ENCODE measurements around the gene CAPN14.

Gene CAPN14

DNA sequence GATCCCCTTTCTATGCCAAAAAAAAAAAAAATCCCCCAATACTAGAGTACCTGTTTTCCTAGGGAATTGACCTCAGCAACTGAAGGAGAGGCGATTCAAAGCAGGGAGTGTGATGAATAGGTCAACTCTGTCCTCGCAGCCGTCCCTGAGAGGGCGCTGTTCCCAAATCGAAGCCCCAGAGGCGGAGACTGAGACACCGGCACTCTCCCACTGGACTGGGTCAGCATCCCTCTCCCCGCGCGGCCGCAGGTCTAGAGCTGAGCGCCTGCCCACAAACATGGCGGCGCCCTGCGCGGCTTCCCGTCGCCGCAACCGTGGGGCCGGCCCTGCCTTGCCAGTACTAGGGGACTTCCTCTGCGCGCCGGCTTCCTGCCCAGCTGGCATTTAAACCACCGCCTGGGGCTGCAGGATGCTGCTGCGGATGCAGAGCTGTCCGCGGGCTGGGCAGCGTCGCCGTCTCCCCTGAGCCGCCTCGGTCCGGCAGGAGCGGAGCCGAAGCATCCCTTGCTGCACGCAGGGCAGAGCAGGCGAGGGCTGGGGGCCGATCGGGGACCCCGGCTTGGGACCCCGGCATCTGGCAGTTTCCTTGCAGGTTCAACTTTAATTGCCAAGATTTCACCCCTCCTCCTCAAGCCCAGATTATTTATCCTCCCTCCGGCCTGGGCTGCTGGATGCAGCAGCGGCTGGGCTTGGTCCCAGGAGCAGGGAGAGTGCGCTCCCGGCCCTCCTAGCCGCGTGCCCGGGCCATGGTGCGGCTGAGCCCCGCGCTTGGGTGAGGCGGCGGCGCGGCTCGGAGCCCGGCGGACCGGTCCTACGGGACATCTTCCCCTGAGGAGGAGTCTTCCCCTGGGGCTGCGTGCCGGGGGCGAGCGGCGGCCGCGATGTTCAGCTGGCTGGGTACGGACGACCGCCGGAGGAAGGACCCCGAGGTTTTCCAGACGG, 16.7 kb upstream of the CAPN14 start, which contains the start of gene EHD3:
Gene EHD3 (plus strand): TSS at position 412 of the 942 bp plus-strand sequence. CDS start 470 bp downstream, at position 882.
- DNase-seq (ENCODE audit: low spot score) = peak; percentile 87
- in situ Hi-C loops (cut with MboI; ENCODE audit: low pct_unique_long_range_greater_than_20kb, low sequenced_read_pairs, unreplicated experiment) = no loop called here
- TF ChIP-seq, protein P1, sequence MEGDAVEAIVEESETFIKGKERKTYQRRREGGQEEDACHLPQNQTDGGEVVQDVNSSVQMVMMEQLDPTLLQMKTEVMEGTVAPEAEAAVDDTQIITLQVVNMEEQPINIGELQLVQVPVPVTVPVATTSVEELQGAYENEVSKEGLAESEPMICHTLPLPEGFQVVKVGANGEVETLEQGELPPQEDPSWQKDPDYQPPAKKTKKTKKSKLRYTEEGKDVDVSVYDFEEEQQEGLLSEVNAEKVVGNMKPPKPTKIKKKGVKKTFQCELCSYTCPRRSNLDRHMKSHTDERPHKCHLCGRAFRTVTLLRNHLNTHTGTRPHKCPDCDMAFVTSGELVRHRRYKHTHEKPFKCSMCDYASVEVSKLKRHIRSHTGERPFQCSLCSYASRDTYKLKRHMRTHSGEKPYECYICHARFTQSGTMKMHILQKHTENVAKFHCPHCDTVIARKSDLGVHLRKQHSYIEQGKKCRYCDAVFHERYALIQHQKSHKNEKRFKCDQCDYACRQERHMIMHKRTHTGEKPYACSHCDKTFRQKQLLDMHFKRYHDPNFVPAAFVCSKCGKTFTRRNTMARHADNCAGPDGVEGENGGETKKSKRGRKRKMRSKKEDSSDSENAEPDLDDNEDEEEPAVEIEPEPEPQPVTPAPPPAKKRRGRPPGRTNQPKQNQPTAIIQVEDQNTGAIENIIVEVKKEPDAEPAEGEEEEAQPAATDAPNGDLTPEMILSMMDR (IDR thresholded peaks at IDR 0.05; ENCODE audit: extremely low read depth, insufficient read depth, missing control alignments) = peak; percentile 53

DNA sequence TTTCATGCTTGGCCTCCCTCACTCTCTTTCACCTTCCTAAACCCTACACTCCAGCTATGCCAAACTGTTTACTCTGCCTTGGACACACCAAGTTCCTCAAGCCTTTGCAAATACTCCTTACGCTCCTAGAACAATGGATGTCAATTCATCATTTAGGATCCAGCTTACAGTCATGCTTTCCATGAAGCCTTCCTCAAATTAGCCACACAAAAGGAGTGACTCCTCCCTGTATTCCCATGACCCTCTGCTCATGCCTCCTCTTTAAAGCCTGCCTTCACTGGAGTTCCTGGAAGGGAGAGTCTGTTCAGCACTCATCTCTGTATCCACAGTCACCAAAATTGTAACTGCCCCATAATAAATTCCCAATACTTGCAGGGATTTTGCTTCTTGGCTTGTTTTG, 15.9 kb upstream of the CAPN14 start:
- TF ChIP-seq, protein P1 (IDR thresholded peaks at IDR 0.05; ENCODE audit: extremely low read depth, insufficient read depth, missing control alignments) = no peak
- in situ Hi-C loops (cut with MboI; ENCODE audit: low pct_unique_long_range_greater_than_20kb, low sequenced_read_pairs, unreplicated experiment) = no loop called here
- DNase-seq (ENCODE audit: low spot score) = no peak

DNA sequence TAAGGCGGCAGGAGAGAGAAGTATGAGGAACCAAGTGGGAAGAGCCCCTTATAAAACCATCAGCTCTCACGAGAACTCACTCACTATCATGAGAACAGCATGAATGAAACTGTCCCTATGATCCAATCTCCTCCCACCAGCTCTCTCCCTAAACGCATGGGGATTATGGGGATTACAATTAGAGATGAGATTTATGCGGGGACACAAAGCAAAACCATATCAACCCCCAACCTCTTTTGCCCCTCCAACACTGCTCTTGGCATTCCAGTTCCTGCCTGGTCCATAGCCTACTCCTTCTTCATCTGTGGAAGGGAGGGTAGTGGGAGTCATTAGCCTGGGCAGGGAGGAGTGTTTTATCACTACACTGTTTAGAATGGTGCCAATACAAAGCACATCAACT, 15.3 kb upstream of the CAPN14 start:
- DNase-seq (ENCODE audit: low spot score) = no peak

DNA sequence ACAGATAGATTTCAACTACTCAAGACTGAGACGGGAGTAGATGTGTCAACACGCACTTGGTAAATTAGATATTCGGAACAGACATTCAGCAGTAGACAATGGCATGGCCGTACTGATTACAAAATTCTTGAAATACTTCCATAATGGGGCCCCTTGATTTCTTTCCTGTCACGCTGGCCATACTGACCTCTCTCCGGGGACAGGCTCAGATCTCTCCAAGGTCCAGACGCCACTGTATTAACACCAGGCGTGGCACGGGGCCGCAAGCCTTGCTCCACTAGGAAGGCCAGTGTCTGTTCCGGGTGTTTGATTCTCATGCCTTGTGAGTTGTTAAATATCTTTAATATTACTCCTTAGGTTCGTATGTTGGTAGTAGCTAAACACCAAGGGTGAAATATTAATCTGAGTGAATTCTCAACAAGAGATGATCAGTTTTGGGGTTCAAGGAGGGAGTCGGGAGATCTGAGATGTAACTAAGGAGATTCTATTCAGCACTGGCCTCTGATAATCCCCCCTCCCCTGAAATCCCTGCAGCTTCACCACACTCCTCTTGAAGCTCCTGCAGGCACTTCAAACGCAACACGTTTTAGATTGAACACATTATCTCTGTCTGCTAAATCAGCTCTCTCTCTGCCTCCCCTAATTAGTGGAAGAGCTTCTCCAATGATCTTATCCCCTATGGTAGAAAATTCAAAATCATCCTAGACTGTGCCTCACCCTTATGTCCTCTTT, 14.4 kb upstream of the CAPN14 start:
- TF ChIP-seq, protein P1 (IDR thresholded peaks at IDR 0.05; ENCODE audit: extremely low read depth, insufficient read depth, missing control alignments) = no peak

More for the DNA sequence above, 15.3 kb upstream of the CAPN14 start:
- TF ChIP-seq, protein P1 (IDR thresholded peaks at IDR 0.05; ENCODE audit: extremely low read depth, insufficient read depth, missing control alignments) = no peak
- in situ Hi-C loops (cut with MboI; ENCODE audit: low pct_unique_long_range_greater_than_20kb, low sequenced_read_pairs, unreplicated experiment) = no loop called here

DNA sequence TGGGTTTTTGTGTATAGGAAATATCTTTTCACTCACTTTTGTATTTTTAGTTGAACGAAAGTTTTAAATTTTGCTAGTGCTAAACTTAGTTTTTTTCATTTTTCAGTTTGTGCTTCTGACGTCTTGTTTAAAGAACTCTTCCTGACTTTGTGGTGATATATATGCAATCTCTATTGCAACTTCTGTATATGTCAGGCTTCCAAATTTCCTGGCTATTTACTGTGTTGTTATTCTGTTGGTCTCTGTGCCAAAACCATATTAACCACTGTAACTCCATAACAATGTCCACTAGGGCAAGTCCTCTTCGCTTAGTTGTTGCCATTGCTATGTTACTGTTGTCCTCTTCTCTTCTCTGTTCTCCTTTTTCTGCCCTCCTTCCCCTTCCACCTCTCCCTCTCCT, 13.4 kb upstream of the CAPN14 start:
- in situ Hi-C loops (cut with MboI; ENCODE audit: low pct_unique_long_range_greater_than_20kb, low sequenced_read_pairs, unreplicated experiment) = no loop called here
- no peak for DNase-seq (ENCODE audit: low spot score)
- TF ChIP-seq, protein P1 (IDR thresholded peaks at IDR 0.05; ENCODE audit: extremely low read depth, insufficient read depth, missing control alignments) = no peak

More for the DNA sequence above, 14.4 kb upstream of the CAPN14 start:
- in situ Hi-C loops (cut with MboI; ENCODE audit: low pct_unique_long_range_greater_than_20kb, low sequenced_read_pairs, unreplicated experiment) = no loop called here
- no peak for DNase-seq (ENCODE audit: low spot score)

DNA sequence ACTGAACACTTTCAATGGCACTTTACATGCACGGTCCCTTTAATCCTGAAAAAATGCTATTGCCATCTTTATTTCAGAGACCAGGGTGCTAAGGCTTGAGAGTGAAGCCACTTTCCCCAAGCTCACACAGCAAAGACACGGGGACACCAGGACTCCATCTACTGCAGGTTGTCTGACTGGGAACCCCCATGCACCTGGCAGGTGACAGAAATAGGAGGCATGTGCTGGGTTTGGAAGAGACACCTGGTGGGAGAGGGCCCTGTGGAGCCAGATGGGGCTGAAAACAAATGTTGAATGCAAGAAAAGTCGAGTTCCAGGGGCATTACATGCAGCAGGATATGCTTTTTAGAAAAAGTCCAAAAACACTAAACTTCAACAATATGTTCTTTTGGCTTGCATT, 11.4 kb upstream of the CAPN14 start:
- no peak for DNase-seq (ENCODE audit: low spot score)
- in situ Hi-C loops (cut with MboI; ENCODE audit: low pct_unique_long_range_greater_than_20kb, low sequenced_read_pairs, unreplicated experiment) = no loop called here
- TF ChIP-seq, protein P1 (IDR thresholded peaks at IDR 0.05; ENCODE audit: extremely low read depth, insufficient read depth, missing control alignments) = no peak

Measured in GM13977 (cell line).